MCF 10A (cell line): ENCODE measurements around the gene FBXO44. TPM values are rescaled to one million over a fixed set of nuclear protein-coding genes. Genes with fewer than 3 reads are reported as not detected.

Experiments used
- BruUV-seq: library from RNA; stranded (reverse); fragments of 400-500 nt; replicated peaks from 2 replicates; lab custom pipeline; 2021; lab: Mats Ljungman, UMichigan
- CTCF ChIA-PET: fragments of 300-600 bp; sonication (Branson Sonifier 250); formaldehyde crosslinking; extraction: SDS; loops from one replicate; lab custom pipeline; 2021; ENCODE audit warnings: antibody characterized with exemption, inconsistent platforms; lab: Yijun Ruan, JAX
- POLR2A ChIA-PET: fragments of 300-600, 350-650 bp; sonication (Branson Sonifier 250); formaldehyde crosslinking; extraction: SDS; loops from one replicate; lab custom pipeline; 2020; ENCODE audit warnings: antibody characterized with exemption, inconsistent platforms; lab: Yijun Ruan, JAX
- DNase-seq: peaks from one replicate; pipeline ENCODE4 v3.0.0-alpha.2; 2018; ENCODE audit not compliant: unreplicated experiment
- H3K27ac Mint-ChIP-seq: one replicate; pipeline ENCODE4 v1.8.0; 2022; ENCODE audit warnings: mild to moderate bottlenecking, low read depth, mixed read lengths; ENCODE audit not compliant: unreplicated experiment
- H3K27me3 Mint-ChIP-seq: one replicate; pipeline ENCODE4 v1.8.0; 2022; ENCODE audit warnings: mixed read lengths; ENCODE audit not compliant: insufficient read depth, unreplicated experiment
- H3K36me3 Mint-ChIP-seq: one replicate; pipeline ENCODE4 v1.8.0; 2022; ENCODE audit warnings: mild to moderate bottlenecking, moderate library complexity, mixed read lengths; ENCODE audit not compliant: insufficient read depth, unreplicated experiment
- H3K4me1 Mint-ChIP-seq: one replicate; pipeline ENCODE4 v1.8.0; 2022; ENCODE audit warnings: mixed read lengths; ENCODE audit not compliant: insufficient read depth, unreplicated experiment
- H3K4me3 Mint-ChIP-seq: one replicate; pipeline ENCODE4 v1.8.0; 2022; ENCODE audit warnings: mild to moderate bottlenecking, moderate library complexity, mixed read lengths; ENCODE audit not compliant: unreplicated experiment
- H3K9me3 Mint-ChIP-seq: one replicate; pipeline ENCODE4 v1.8.0; 2022; ENCODE audit warnings: mixed read lengths; ENCODE audit not compliant: unreplicated experiment
- intact Hi-C: fragments of 100-400 bp; cut with micrococcal nuclease; formaldehyde crosslinking; loops from 2 replicates; pipeline ENCODE4 v1.14.1; 2022
- total RNA-seq: library from RNA; stranded (reverse); gene quantifications from 2 replicates; pipeline ENCODE4 v1.2.3, GENCODE V29; 2022
- TF ChIP-seq, protein P1 (sequence below): fragments of 200-600 bp; IDR thresholded peaks from one replicate; pipeline ENCODE4 v1.8.0; 2022; ENCODE audit warnings: antibody characterized with exemption, mild to moderate bottlenecking; ENCODE audit not compliant: unreplicated experiment

The FBXO44 gene
- total RNA-seq, 1 experiment from 2014 or later = 16.3 TPM

DNA sequence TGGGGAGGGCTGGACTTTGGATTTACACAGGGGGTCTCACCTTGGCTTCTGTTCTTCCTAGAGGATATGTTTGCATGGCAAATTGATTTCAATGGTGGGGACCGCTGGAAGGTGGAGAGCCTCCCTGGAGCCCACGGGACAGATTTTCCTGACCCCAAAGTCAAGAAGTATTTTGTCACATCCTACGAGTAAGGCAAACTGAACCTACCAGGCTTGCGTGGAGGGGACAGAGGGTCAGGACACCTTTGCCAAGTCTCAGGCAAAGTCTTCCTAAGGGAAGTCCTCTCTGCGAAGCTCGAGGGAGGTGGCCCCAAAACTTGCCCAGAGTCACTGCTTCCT is 16.5 kb downstream of the FBXO44 start:
- H3K4me1 Mint-ChIP-seq = no peaks in the 10 kb centered on the region
- no peak overlapping the region for H3K4me3 Mint-ChIP-seq
- intact Hi-C loops = no loop called here
- H3K27ac Mint-ChIP-seq = no peak overlapping the region
- BruUV-seq = no TSS peak
- no peak for DNase-seq
- peaks cover 12% of the 10 kb centered on the region for H3K36me3 Mint-ChIP-seq
- TF ChIP-seq, protein P1, sequence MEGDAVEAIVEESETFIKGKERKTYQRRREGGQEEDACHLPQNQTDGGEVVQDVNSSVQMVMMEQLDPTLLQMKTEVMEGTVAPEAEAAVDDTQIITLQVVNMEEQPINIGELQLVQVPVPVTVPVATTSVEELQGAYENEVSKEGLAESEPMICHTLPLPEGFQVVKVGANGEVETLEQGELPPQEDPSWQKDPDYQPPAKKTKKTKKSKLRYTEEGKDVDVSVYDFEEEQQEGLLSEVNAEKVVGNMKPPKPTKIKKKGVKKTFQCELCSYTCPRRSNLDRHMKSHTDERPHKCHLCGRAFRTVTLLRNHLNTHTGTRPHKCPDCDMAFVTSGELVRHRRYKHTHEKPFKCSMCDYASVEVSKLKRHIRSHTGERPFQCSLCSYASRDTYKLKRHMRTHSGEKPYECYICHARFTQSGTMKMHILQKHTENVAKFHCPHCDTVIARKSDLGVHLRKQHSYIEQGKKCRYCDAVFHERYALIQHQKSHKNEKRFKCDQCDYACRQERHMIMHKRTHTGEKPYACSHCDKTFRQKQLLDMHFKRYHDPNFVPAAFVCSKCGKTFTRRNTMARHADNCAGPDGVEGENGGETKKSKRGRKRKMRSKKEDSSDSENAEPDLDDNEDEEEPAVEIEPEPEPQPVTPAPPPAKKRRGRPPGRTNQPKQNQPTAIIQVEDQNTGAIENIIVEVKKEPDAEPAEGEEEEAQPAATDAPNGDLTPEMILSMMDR = no peak
- H3K27me3 Mint-ChIP-seq = no peaks in the 10 kb centered on the region
- ChIA-PET POLR2A (interaction anchor here (1.7 kb wide), 1 partner anchor 19 kb away, joined by 5 read pairs; no protein-coding TSS in a partner anchor), CTCF (interaction anchor here (0.6 kb wide), 1 partner anchor 653 kb away, joined by 3 read pairs; no protein-coding TSS in a partner anchor)
- no peaks in the 10 kb centered on the region for H3K9me3 Mint-ChIP-seq

DNA sequence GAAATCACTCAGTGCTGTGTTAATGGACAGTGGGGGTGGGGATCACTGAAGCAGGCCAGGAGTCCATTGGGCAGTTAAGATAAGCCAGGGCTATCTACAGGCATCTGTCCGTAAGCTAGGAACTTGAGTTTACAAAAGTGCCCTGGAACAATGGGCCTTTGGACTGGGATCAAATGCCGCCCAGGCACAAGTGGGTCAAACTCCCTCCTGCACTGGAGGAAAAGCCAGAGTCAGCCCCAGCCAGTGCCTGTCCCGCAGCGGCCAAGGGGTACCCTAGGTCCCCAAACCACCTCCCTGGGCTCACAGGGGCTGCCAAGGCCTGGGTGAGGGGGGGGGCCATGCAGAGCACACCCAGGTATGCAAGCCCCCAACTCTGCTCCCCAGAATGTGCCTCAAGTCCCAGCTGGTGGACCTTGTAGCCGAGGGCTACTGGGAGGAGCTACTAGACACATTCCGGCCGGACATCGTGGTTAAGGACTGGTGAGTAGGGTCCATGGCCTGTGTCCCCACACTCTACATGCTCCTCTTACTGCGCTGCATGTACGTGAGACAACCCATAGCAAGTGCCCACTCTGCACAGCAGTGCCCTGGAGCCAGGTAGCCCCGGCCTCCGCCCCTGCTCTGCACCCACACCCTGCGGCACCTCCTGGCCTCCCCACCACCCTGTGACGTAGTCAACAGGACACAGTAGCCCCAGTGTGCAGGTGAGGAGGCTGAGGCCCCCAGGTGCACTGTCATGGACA is 17.0 kb downstream of the FBXO44 start:
- Mint-ChIP-seq H3K27me3 (no peaks in the 10 kb centered on the region), H3K4me1 (no peaks in the 10 kb centered on the region), H3K4me3 (no peak overlapping the region), H3K9me3 (no peaks in the 10 kb centered on the region), H3K36me3 (peaks cover 12% of the 10 kb centered on the region), H3K27ac (no peak overlapping the region)
- intact Hi-C loops = no loop called here
- BruUV-seq = no TSS peak
- ChIA-PET POLR2A (interaction anchor here (1.7 kb wide), 1 partner anchor 18 kb away, joined by 5 read pairs; no protein-coding TSS in a partner anchor), CTCF (interaction anchor here (0.6 kb wide), 1 partner anchor 653 kb away, joined by 3 read pairs; no protein-coding TSS in a partner anchor)
- DNase-seq = no peak
- TF ChIP-seq, protein P1 = no peak

DNA sequence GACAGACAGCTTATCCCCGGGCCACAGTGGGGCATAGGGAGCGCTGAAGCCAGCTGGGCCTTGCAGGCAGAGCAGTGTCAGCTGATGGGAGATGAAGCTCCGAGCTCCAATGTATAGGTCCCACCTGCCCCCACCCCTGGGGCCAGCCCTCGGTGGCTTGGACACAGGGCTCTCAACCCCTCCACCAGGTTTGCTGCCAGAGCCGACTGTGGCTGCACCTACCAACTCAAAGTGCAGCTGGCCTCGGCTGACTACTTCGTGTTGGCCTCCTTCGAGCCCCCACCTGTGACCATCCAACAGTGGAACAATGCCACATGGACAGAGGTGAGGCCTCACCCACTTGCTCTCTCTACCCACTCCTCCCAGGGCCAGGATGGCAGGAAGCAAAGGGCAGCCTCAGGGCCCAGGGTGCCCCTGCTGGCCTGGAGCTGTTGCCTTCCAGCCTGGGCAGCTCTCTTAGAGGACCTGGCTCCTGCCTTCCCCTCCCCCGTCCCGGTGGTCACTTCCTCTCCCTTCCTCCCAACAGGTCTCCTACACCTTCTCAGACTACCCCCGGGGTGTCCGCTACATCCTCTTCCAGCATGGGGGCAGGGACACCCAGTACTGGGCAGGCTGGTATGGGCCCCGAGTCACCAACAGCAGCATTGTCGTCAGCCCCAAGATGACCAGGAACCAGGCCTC is 18.6 kb downstream of the FBXO44 start:
- POLR2A ChIA-PET = interaction anchor here (0.6 to 0.8 kb wide), 3 partner anchors 10 to 118 kb away, joined by 3 read pairs; partner anchors contain the start of gene FBXO6
- TF ChIP-seq, protein P1 = no peak
- CTCF ChIA-PET = interaction anchor here (0.6 to 1.0 kb wide), 4 partner anchors 9 to 761 kb away, joined by 3 to 6 read pairs (median 3); partner anchors contain the start of gene FBXO6
- intact Hi-C loops = no loop called here
- Mint-ChIP-seq H3K27ac (no peak overlapping the region), H3K4me3 (no peak overlapping the region), H3K36me3 (peaks cover 12% of the 10 kb centered on the region), H3K9me3 (no peaks in the 10 kb centered on the region), H3K4me1 (no peaks in the 10 kb centered on the region), H3K27me3 (no peaks in the 10 kb centered on the region)
- DNase-seq = no peak
- BruUV-seq = no TSS peak

DNA sequence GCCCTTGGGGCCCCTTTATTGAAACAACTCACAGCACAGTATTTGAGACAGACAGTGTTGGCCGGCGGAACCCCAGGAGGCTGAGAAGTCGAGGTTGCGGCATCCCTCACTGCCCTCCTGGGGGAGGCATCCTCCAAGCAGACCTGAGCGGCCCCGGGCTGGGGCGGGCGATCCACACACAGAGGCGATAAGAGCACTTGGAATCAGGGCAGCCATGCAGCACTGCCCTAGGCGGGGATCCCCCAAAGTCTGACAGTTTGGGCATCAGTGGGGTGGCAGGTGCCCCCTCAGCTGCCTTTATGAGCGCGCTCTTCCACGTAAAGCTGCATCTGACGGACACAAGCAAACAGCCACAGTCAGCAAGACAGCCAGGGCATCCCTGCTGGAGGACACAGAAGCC is 19.8 kb downstream of the FBXO44 start:
- POLR2A ChIA-PET = no interaction called here
- no peaks in the 10 kb centered on the region for H3K9me3 Mint-ChIP-seq
- BruUV-seq = no TSS peak
- H3K27me3 Mint-ChIP-seq = no peaks in the 10 kb centered on the region
- H3K36me3 Mint-ChIP-seq = peaks cover 12% of the 10 kb centered on the region
- no peaks in the 10 kb centered on the region for H3K4me1 Mint-ChIP-seq
- DNase-seq = no peak
- intact Hi-C loops = no loop called here
- no peak overlapping the region for H3K27ac Mint-ChIP-seq
- TF ChIP-seq, protein P1 = no peak
- H3K4me3 Mint-ChIP-seq = no peak overlapping the region
- CTCF ChIA-PET = interaction anchor here (2.1 kb wide), 1 partner anchor 11 kb away, joined by 6 read pairs; the partner anchor contains the start of gene FBXO6
